GM12878 (cell line): ENCODE measurements around the gene RADX. TPM values are rescaled to one million over a fixed set of nuclear protein-coding genes. Genes with fewer than 3 reads are reported as not detected.

Source experiments
- ATAC-seq: fragments of 200-7000 bp; cut with Tn5 transposase; 3 replicates; pipeline ENCODE4 v1.9.1; 2020; ENCODE audit warnings: mild to moderate bottlenecking, moderate library complexity
- BruUV-seq: library from RNA; stranded (reverse); fragments of 400-500 nt; replicated peaks from 2 replicates; lab custom pipeline; 2021; lab: Mats Ljungman, UMichigan
- CTCF ChIA-PET: fragments of 300-600 bp; sonication (Branson Sonifier 250); formaldehyde crosslinking; extraction: SDS; loops from one replicate; lab custom pipeline; 2021; ENCODE audit warnings: inconsistent platforms; lab: Yijun Ruan, JAX
- POLR2A ChIA-PET: fragments of 350-600 bp; formaldehyde crosslinking; extraction: SDS; loops from one replicate; lab custom pipeline; 2021; ENCODE audit warnings: inconsistent platforms; lab: Charles Lee
- RAD21 ChIA-PET: fragments of 300-600 bp; sonication (Branson Sonifier 250); formaldehyde crosslinking; loops from one replicate; lab custom pipeline; 2023; ENCODE audit warnings: antibody characterized with exemption; ENCODE audit not compliant: unreplicated experiment; lab: Charles Lee
- SMC1A ChIA-PET: fragments of 300-600 bp; sonication (Branson Sonifier 250); formaldehyde crosslinking; loops from one replicate; lab custom pipeline; 2023; ENCODE audit not compliant: unreplicated experiment, uncharacterized antibody; lab: Charles Lee
- DNase-seq: peaks from one replicate; pipeline ENCODE4 v3.0.0-alpha.2; 2011; ENCODE audit warnings: low read depth, low spot score
- FAIRE-seq: peaks from 3 replicates; lab custom pipeline; 2011; peaks lifted over from hg19 to GRCh38; lab: Jason Lieb, UNC
- H2AFZ ChIP-seq: 2 replicates; pipeline ENCODE4 v1.6.0; 2011; ENCODE audit warnings: low read depth, low read length, control low read depth; ENCODE audit not compliant: control insufficient read depth
- H3K27ac ChIP-seq: 2 replicates; pipeline ENCODE4 v1.5.1; 2011; ENCODE audit warnings: control low read depth; ENCODE audit not compliant: control insufficient read depth, insufficient read depth
- H3K27me3 ChIP-seq, 2 experiments: replicated peaks in 1 of 2; 2 replicates each; pipeline versions ENCODE4 v1.6.0 to v1.6.1; 2011; ENCODE audit warnings: low read length in 1 of 2; ENCODE audit not compliant: control insufficient read depth in 2 of 2, insufficient read depth in 2 of 2
- H3K36me3 ChIP-seq, 2 experiments: 2 replicates each; pipeline ENCODE4 v1.5.1; 2011; ENCODE audit warnings: low read length in 1 of 2; ENCODE audit not compliant: control insufficient read depth in 2 of 2, insufficient read depth in 2 of 2
- H3K4me1 ChIP-seq: 2 replicates; pipeline ENCODE4 v1.6.1; 2011; ENCODE audit warnings: mild to moderate bottlenecking, low read length, moderate library complexity, mixed read lengths; ENCODE audit not compliant: control insufficient read depth, insufficient read depth
- H3K4me2 ChIP-seq: 2 replicates; pipeline ENCODE4 v1.6.0; 2011; ENCODE audit warnings: control low read depth; ENCODE audit not compliant: control insufficient read depth, insufficient read depth
- H3K4me3 ChIP-seq: fragments of 200-600 bp; sonication (generic); 2 replicates; pipeline ENCODE4 v1.5.1; 2016
- H3K79me2 ChIP-seq: 2 replicates; pipeline ENCODE4 v1.6.0; 2011; ENCODE audit warnings: low read length; ENCODE audit not compliant: control insufficient read depth, insufficient read depth
- H3K9ac ChIP-seq: 2 replicates; pipeline ENCODE4 v1.8.0; 2011; ENCODE audit warnings: low read length, control low read depth, mixed read lengths; ENCODE audit not compliant: control insufficient read depth, insufficient read depth
- H3K9me3 ChIP-seq: replicated peaks from 3 replicates; pipeline ENCODE4 v1.5.1; 2011; ENCODE audit warnings: mild to moderate bottlenecking, low read length; ENCODE audit not compliant: control insufficient read depth, insufficient read depth
- H4K20me1 ChIP-seq: 2 replicates; pipeline ENCODE4 v1.6.0; 2011; ENCODE audit not compliant: control insufficient read depth, insufficient read depth
- BCL3 ChIP-seq: IDR thresholded peaks from 2 replicates; pipeline ENCODE4 v1.6.1; 2011; ENCODE audit warnings: borderline replicate concordance, low read depth, mild to moderate bottlenecking, moderate library complexity, low read length; ENCODE audit not compliant: insufficient read depth, poor library complexity, severe bottlenecking
- CUX1 ChIP-seq: IDR thresholded peaks from 2 replicates; pipeline ENCODE4 v1.6.1; 2012; ENCODE audit warnings: improper control_type of control experiment, low read depth, low read length; ENCODE audit not compliant: insufficient replicate concordance
- EZH2 ChIP-seq: IDR thresholded peaks from 2 replicates; pipeline ENCODE4 v1.6.1; 2012; ENCODE audit warnings: low read depth, mild to moderate bottlenecking, control low read depth, inconsistent platforms, low read length, borderline replicate concordance; ENCODE audit not compliant: control insufficient read depth
- HDAC6 ChIP-seq: fragments of 200-600 bp; sonication (generic); IDR thresholded peaks from one replicate; pipeline ENCODE4 v1.8.0; 2017; ENCODE audit warnings: antibody characterized with exemption; ENCODE audit not compliant: unreplicated experiment
- IRF5 ChIP-seq: fragments of 450-650 bp; IDR thresholded peaks from 2 replicates; pipeline ENCODE4 v1.6.1; 2017; ENCODE audit warnings: borderline replicate concordance
- KLF5 ChIP-seq: fragments of 450-650 bp; IDR thresholded peaks from 2 replicates; pipeline ENCODE4 v1.6.1; 2014; ENCODE audit warnings: mild to moderate bottlenecking; ENCODE audit not compliant: partially characterized antibody
- LARP7 ChIP-seq: fragments of 450-650 bp; IDR thresholded peaks from 2 replicates; pipeline ENCODE4 v1.6.1; 2017; ENCODE audit warnings: mild to moderate bottlenecking
- NFXL1 ChIP-seq: fragments of 450-650 bp; IDR thresholded peaks from 2 replicates; pipeline ENCODE4 v1.6.1; 2017; ENCODE audit warnings: antibody characterized with exemption, mild to moderate bottlenecking, borderline replicate concordance
- PAX8 ChIP-seq: fragments of 450-650 bp; IDR thresholded peaks from 2 replicates; pipeline ENCODE4 v1.6.1; 2017; ENCODE audit warnings: mild to moderate bottlenecking, moderate library complexity
- TAF1 ChIP-seq: IDR thresholded peaks from 2 replicates; pipeline ENCODE4 v1.6.1; 2011; ENCODE audit warnings: mild to moderate bottlenecking, low read depth, low read length, borderline replicate concordance
- TBL1XR1 ChIP-seq: IDR thresholded peaks from 2 replicates; pipeline ENCODE4 v1.6.1; 2012; ENCODE audit warnings: low read depth, low read length, improper control_type of control experiment
- ZSCAN29 ChIP-seq: fragments of 450-650 bp; IDR thresholded peaks from 2 replicates; pipeline ENCODE4 v1.6.1; 2017; ENCODE audit warnings: mild to moderate bottlenecking, moderate library complexity
- WGBS: methylation state at CpG from one replicate; pipeline ENCODE4 v1.1.6; 2016; ENCODE audit warnings: low lambda C conversion rate; ENCODE audit not compliant: insufficient replicate concordance, insufficient coverage; ENCODE audit errors: missing lambda C conversion rate; 5-methylcytosine and 5-hydroxymethylcytosine counted together
- in situ Hi-C: fragments of 300-500 bp; cut with MboI; formaldehyde crosslinking; loops from 9 replicates; pipeline ENCODE4 v1.14.3; 2018; ENCODE audit warnings: mixed read lengths
- intact Hi-C: fragments of 100-400 bp; cut with micrococcal nuclease; formaldehyde crosslinking; loops from one replicate; pipeline ENCODE4 v1.14.2; 2022; ENCODE audit not compliant: unreplicated experiment
- polyA plus RNA-seq, 11 experiments: library from polyadenylated mRNA; depleted of rRNA in 4 of 11; unstranded in 6 of 11; stranded (reverse) in 5 of 11; fragments of >200 nt; fragmentation: Nextera tagmentation in 4 of 11; fragmentation: Illumina TruSeq in 1 of 11; extraction: Ambion mirVana in 4 of 11; extraction: Trizol in 1 of 11; gene quantifications; 1 replicate in 1 of 11; 2 replicates in 10 of 11; pipeline versions ENCODE4 v1.2.1 to v1.2.3, GENCODE V29; 2011 to 2016; ENCODE audit warnings: inconsistent platforms in 2 of 11, missing spikeins in 2 of 11, low read depth in 1 of 11
- total RNA-seq, 4 experiments: library from RNA; depleted of rRNA in 3 of 4; stranded (reverse); fragments of >200 nt in 3 of 4; fragmentation: Illumina TruSeq in 1 of 4; extraction: Trizol in 1 of 4; gene quantifications; 2 replicates each; pipeline versions ENCODE4 v1.2.1 to v1.2.3, GENCODE V29; 2013 to 2021
- TF ChIP-seq, protein P1 (sequence below), 3 experiments: IDR thresholded peaks in 2 of 3; conservative IDR thresholded peaks in 1 of 3; 2 replicates each; pipeline ENCODE4 v1.5.1; 2011; ENCODE audit warnings: low read depth in 3 of 3, low read length in 3 of 3, mild to moderate bottlenecking in 3 of 3, control low read depth in 2 of 3, moderate library complexity in 2 of 3, inconsistent platforms in 1 of 3, mixed read lengths in 1 of 3; ENCODE audit not compliant: control insufficient read depth in 2 of 3, insufficient read depth in 1 of 3; ENCODE audit errors: extremely low read depth in 1 of 3

The RADX gene
- total and polyA plus RNA-seq, 10 of the 15 experiments (the other 5 are each of a cell fraction or from before 2014, with no cell fraction given) = 4.3 to 24.2 (median 12.4) TPM

GRCh38 chrX:106608016-106608415 lies 3.8 kb upstream of the RADX start:
- RAD21 ChIA-PET = no interaction called here
- 65% methylated on average over 6 of the region's 6 CpGs for WGBS
- Histone ChIP-seq H3K9ac (no peak overlapping the region), H3K79me2 (no peaks in the 10 kb centered on the region), H3K9me3 (no peaks in the 10 kb centered on the region), H3K4me1 (no peaks in the 10 kb centered on the region), H3K4me2 (no peak overlapping the region), H3K27me3 (no peaks in the 10 kb centered on the region), H3K27ac (no peak overlapping the region), H3K4me3 (no peak overlapping the region), H2AFZ (no peak overlapping the region), H4K20me1 (no peaks in the 10 kb centered on the region), H3K36me3 (no peaks in the 10 kb centered on the region)
- intact Hi-C loops (no loop called here), in situ Hi-C loops (no loop called here)
- CTCF ChIA-PET = interaction anchor here (1.2 kb wide), 1 partner anchor 12 kb away, joined by 3 read pairs; no protein-coding TSS in a partner anchor
- TF ChIP-seq CUX1 (no peak), TAF1 (no peak), IRF5 (no peak), BCL3 (no peak), HDAC6 (no peak), EZH2 (no peak), TBL1XR1 (no peak), ZSCAN29 (no peak), PAX8 (no peak), KLF5 (no peak), LARP7 (no peak), NFXL1 (no peak)
- TF ChIP-seq, protein P1, sequence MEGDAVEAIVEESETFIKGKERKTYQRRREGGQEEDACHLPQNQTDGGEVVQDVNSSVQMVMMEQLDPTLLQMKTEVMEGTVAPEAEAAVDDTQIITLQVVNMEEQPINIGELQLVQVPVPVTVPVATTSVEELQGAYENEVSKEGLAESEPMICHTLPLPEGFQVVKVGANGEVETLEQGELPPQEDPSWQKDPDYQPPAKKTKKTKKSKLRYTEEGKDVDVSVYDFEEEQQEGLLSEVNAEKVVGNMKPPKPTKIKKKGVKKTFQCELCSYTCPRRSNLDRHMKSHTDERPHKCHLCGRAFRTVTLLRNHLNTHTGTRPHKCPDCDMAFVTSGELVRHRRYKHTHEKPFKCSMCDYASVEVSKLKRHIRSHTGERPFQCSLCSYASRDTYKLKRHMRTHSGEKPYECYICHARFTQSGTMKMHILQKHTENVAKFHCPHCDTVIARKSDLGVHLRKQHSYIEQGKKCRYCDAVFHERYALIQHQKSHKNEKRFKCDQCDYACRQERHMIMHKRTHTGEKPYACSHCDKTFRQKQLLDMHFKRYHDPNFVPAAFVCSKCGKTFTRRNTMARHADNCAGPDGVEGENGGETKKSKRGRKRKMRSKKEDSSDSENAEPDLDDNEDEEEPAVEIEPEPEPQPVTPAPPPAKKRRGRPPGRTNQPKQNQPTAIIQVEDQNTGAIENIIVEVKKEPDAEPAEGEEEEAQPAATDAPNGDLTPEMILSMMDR (IDR thresholded peaks at IDR 0.05 in 2 of 3, conservative IDR thresholded peaks at IDR 0.05 in 1 of 3; ENCODE audit: control insufficient read depth in 2 of 3, extremely low read depth in 1 of 3, insufficient read depth in 1 of 3, low read depth in 3 of 3, low read length in 3 of 3) = no peak
- no peak for DNase-seq
- FAIRE-seq = no peak
- SMC1A ChIA-PET = interaction anchor here (1.3 to 2.1 kb wide), 2 partner anchors 9 to 12 kb away, joined by 4 read pairs; no protein-coding TSS in a partner anchor
- POLR2A ChIA-PET = no interaction called here
- no TSS peak for BruUV-seq
- no peak for ATAC-seq
